ENCODE measurements around the gene ZFAND2B. TPM values are rescaled to one million over a fixed set of nuclear protein-coding genes. Genes with fewer than 3 reads are reported as not detected.

The ZFAND2B gene
- total RNA-seq, 2 donors from 2014 or later, result 21.7 to 83.8 TPM

DNA sequence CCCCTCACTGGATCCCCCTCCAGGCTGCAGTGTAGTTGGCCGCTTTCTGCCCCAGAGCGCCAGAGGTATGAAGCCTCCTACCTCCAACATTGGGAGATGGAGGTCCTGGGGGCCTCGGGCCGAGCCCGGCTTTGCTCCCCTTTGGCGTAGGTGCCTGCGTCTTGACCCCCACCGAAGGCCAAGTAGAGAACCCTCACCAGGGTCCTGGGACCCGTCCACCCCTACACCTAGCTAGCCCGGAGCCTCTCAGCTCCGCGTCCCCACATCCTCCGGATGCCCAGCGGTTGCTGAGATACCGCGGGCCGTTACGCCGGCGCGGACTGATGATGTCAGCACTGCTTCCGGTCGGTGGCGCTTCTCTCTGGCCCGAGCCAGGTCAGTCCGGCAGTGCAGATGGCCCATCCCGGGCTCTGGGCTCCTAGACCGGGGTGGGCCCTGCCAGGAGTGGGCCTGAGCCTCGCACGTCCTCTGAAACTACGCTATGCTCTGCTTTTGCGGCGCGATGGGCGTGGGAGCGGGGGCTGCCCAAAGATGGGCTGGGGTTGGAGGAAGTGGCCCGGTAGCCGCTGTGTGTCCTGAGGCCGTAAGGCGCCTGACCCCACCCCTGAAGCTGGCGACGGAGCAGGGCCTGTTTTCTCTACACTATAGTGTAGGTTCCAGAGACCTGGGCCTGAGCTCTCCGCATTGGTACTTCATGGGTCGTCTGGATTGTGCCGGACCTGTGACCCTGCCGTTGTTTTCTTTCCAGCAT is 38.7 kb downstream of the ZFAND2B start, which contains the start of the genes GLB1L and STK16:
TSS of gene GLB1L (minus strand) at position 297 of the 751 bp plus-strand sequence. CDS start 1,871 bp downstream, outside the sequence.
TSS of gene STK16 (plus strand) at position 332 of the 751 bp plus-strand sequence. CDS start 521 bp downstream, outside the sequence.
- Histone ChIP-seq H3K4me1 (ENCODE audit: control insufficient read depth in 1 of 2, low read depth in 2 of 2) (peaks cover 30 to 54% of the 10 kb centered on the region in 2 donors), H3K27ac (peak within 1 kb of the TSS; percentile 91 to 92), H3K36me3 (peaks cover under 1% of the 10 kb centered on the region), H3K27me3 (replicated peaks; ENCODE audit: insufficient read depth) (no peaks in the 10 kb centered on the region), H3K4me3 (peak within 1 kb of the TSS; percentile 80), H3K9me3 (no peaks in the 10 kb centered on the region)
- ATAC-seq (ENCODE audit: insufficient number of reproducible peaks, low FRiP score, low read depth) (peak; percentile 71), DNase-seq (ENCODE audit: low spot score) (no peak)
- TF ChIP-seq CTCF (IDR thresholded peaks at IDR 0.05), result no peak

DNA sequence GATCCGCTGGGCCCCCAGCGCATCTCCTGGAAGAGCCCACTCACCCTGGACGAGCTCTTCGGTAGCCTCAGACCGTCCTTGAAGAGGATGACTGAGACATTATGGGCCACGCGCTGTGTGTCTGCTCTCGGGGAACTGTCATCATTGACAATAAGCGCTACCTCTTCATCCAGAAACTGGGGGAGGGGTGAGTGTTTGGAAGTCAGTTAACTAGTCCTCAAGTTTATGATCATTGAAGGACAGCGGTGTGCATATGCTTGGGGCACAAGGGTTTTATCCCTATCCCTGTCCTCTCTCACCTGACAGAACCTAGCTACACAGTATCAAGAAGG is 39.3 kb downstream of the ZFAND2B start:
- H3K4me1 ChIP-seq (ENCODE audit: control insufficient read depth in 1 of 2, low read depth in 2 of 2), result peaks cover 36 to 59% of the 10 kb centered on the region in 2 donors
- peak overlapping the region; percentile 80 for H3K4me3 ChIP-seq
- H3K36me3 ChIP-seq, result peaks cover 5% of the 10 kb centered on the region
- no peaks in the 10 kb centered on the region for H3K9me3 ChIP-seq
- H3K27me3 ChIP-seq (replicated peaks; ENCODE audit: insufficient read depth), result no peaks in the 10 kb centered on the region
- H3K27ac ChIP-seq, result peak overlapping the region; percentile 91 to 92
- no peak for ATAC-seq (ENCODE audit: insufficient number of reproducible peaks, low FRiP score, low read depth)
- DNase-seq (ENCODE audit: low spot score), result no peak
- TF ChIP-seq CTCF (IDR thresholded peaks at IDR 0.05), result no peak

- no peak for TF ChIP-seq CTCF (IDR thresholded peaks at IDR 0.05)
- Histone ChIP-seq H3K27me3 (replicated peaks; ENCODE audit: insufficient read depth) (no peaks in the 10 kb centered on the region), H3K4me3 (no peak overlapping the region), H3K9me3 (no peaks in the 10 kb centered on the region), H3K27ac (peak overlapping the region; percentile 91 to 92), H3K36me3 (peaks cover 7% of the 10 kb centered on the region), H3K4me1 (ENCODE audit: control insufficient read depth in 1 of 2, low read depth in 2 of 2) (peaks cover 42 to 66% of the 10 kb centered on the region in 2 donors)
- DNase-seq (ENCODE audit: low spot score), result no peak
- no peak for ATAC-seq (ENCODE audit: insufficient number of reproducible peaks, low FRiP score, low read depth)
These were observed 40.0 kb downstream of the ZFAND2B start for GRCh38 chr2:219246559-219246958.

GRCh38 chr2:219247678-219248642 is 41.4 kb downstream of the ZFAND2B start:
- H3K36me3 ChIP-seq, result peaks cover 7% of the 10 kb centered on the region
- no peaks in the 10 kb centered on the region for H3K27me3 ChIP-seq (replicated peaks; ENCODE audit: insufficient read depth)
- no peaks in the 10 kb centered on the region for H3K9me3 ChIP-seq
- DNase-seq (ENCODE audit: low spot score) (no peak), ATAC-seq (ENCODE audit: insufficient number of reproducible peaks, low FRiP score, low read depth) (no peak)
- TF ChIP-seq CTCF (IDR thresholded peaks at IDR 0.05), result no peak
- no peak overlapping the region for H3K4me3 ChIP-seq
- peak overlapping the region; percentile 88 to 95 for H3K27ac ChIP-seq
- H3K4me1 ChIP-seq (ENCODE audit: control insufficient read depth in 1 of 2, low read depth in 2 of 2), result peaks cover 48 to 80% of the 10 kb centered on the region in 2 donors

- no peaks in the 10 kb centered on the region for H3K9me3 ChIP-seq
- peaks cover 7% of the 10 kb centered on the region for H3K36me3 ChIP-seq
- peaks cover 48 to 82% of the 10 kb centered on the region in 2 donors for H3K4me1 ChIP-seq (ENCODE audit: control insufficient read depth in 1 of 2, low read depth in 2 of 2)
- no peak for DNase-seq (ENCODE audit: low spot score)
- no peak for ATAC-seq (ENCODE audit: insufficient number of reproducible peaks, low FRiP score, low read depth)
- peak overlapping the region; percentile 88 to 95 for H3K27ac ChIP-seq
- peak overlapping the region; percentile 59 for H3K4me3 ChIP-seq
- no peaks in the 10 kb centered on the region for H3K27me3 ChIP-seq (replicated peaks; ENCODE audit: insufficient read depth)
- no peak for TF ChIP-seq CTCF (IDR thresholded peaks at IDR 0.05)
These were observed 42.2 kb downstream of the ZFAND2B start for GRCh38 chr2:219248845-219249202.

All from thoracic aorta (tissue), 2 donors.